Naive B cell (primary cell): ENCODE data around the gene CBFA2T2. TPM values are rescaled to one million over a fixed set of nuclear protein-coding genes. Genes with fewer than 3 reads are reported as not detected.
"Not testable (repeated sequence)": the region's sequence is repeated elsewhere in the genome, so short reads cannot be mapped to it uniquely, and the experiment has no call there.

ENCODE experiments used
- ATAC-seq, 2 donors: fragments of 150-1000 bp; cut with Tn5 transposase; 2 replicates each; pipeline ENCODE4 v1.10.0; 2021; ENCODE audit warnings: low read depth in 2 of 2, mild to moderate bottlenecking in 2 of 2, moderate library complexity in 2 of 2
- DNase-seq: peaks from one replicate; pipeline ENCODE4 v3.0.0; 2022
- H3K27ac Mint-ChIP-seq, 6 donors: one replicate each; pipeline ENCODE4 v1.8.0; 2020 to 2022; ENCODE audit warnings: mild to moderate bottlenecking in 6 of 6, mixed read lengths in 6 of 6, moderate library complexity in 5 of 6, inconsistent platforms in 2 of 6
- H3K27me3 Mint-ChIP-seq, 3 donors: one replicate each; pipeline ENCODE4 v1.8.0; 2021 to 2022; ENCODE audit warnings: mixed read lengths in 3 of 3, mild to moderate bottlenecking in 1 of 3
- H3K36me3 Mint-ChIP-seq, 2 donors: one replicate each; pipeline ENCODE4 v1.8.0; 2020 to 2022; ENCODE audit warnings: mixed read lengths in 2 of 2, inconsistent platforms in 1 of 2, mild to moderate bottlenecking in 1 of 2
- H3K4me1 Mint-ChIP-seq, 3 donors: one replicate each; pipeline ENCODE4 v1.8.0; 2020 to 2022; ENCODE audit warnings: mixed read lengths in 3 of 3, inconsistent platforms in 1 of 3, mild to moderate bottlenecking in 1 of 3, moderate library complexity in 1 of 3
- H3K4me3 Mint-ChIP-seq, 8 donors: one replicate each; pipeline ENCODE4 v1.8.0; 2020 to 2022; ENCODE audit warnings: mild to moderate bottlenecking in 8 of 8, mixed read lengths in 8 of 8, moderate library complexity in 8 of 8, inconsistent platforms in 2 of 8
- H3K9me3 Mint-ChIP-seq, 7 donors: one replicate each; pipeline ENCODE4 v1.8.0; 2020 to 2022; ENCODE audit warnings: mixed read lengths in 7 of 7, mild to moderate bottlenecking in 5 of 7, inconsistent platforms in 2 of 7, moderate library complexity in 1 of 7
- polyA plus RNA-seq, 6 donors: library from polyadenylated mRNA; unstranded; fragments of 300-500 nt; fragmentation: Illumina TruSeq; gene quantifications; one replicate each; pipeline ENCODE4 v1.2.3, GENCODE V29; 2021; ENCODE audit warnings: low read depth in 6 of 6

The CBFA2T2 gene
- polyA plus RNA-seq, 6 donors from 2014 or later, result 6.1 to 25.9 (median 15.4) TPM

DNA sequence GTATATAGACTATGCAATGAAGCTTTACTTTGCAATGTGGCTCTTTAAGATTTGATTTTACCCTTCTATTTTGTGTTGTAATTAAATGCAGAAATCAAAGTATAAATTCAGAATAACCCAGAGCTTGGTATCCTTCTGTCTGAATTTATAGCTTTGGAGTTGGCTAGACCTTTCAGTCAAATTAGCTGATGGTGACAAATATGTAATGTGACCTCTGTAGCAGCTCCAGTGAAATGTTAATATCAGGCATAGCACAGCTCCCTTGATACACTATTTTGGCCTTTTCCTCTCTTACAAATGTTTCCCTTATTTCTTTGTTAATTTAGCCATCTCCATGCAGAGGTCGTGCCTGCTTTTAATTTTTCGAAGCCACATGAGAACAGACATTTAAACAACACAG is 11.1 kb downstream of the CBFA2T2 start:
- Mint-ChIP-seq H3K4me1 (peaks cover 12 to 36% (median 36%) of the 10 kb centered on the region in 3 donors), H3K27me3 (no peaks in the 10 kb centered on the region), H3K36me3 (no peaks in the 10 kb centered on the region), H3K4me3 (no peak overlapping the region), H3K27ac (peak overlapping the region in 3 of 6 donors; percentile 38 to 75 (median 49)), H3K9me3 (no peaks in the 10 kb centered on the region)
- DNase-seq (no peak), ATAC-seq (no peak)

- Mint-ChIP-seq H3K27ac (no peak overlapping the region), H3K4me3 (no peak overlapping the region), H3K9me3 (peaks cover 0 to 4% (median 0%) of the 10 kb centered on the region in 7 donors), H3K27me3 (no peaks in the 10 kb centered on the region), H3K36me3 (peaks cover 6 to 8% of the 10 kb centered on the region in 2 donors), H3K4me1 (peaks cover 16 to 38% (median 38%) of the 10 kb centered on the region in 3 donors)
- DNase-seq (no peak), ATAC-seq (no peak)
Observed at GRCh38 chr20:33503564-33503963, 13.7 kb downstream of the CBFA2T2 start.

DNA sequence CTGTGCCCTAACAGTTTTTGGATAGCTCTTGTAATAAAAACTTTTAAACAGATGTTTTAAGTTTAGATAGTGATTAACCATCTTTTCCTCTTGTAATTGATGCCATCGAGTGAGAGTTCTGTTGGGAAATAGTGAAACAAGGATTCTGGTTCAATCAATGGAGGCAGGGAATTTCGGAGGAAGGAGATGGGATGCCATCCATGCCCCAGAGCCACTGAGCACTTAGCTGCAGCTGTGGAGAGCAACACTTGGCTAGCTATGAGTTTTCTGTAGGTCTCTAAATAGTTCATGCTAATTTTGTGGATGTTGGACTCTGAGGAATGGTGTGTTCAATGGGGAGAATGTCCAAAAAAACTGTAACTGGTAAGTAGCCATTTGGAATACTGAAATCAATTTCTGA is 16.7 kb downstream of the CBFA2T2 start:
- Mint-ChIP-seq H3K4me1 (peaks cover 15 to 32% (median 23%) of the 10 kb centered on the region in 3 donors), H3K27me3 (no peaks in the 10 kb centered on the region), H3K4me3 (no peak overlapping the region), H3K27ac (peak overlapping the region in 3 of 6 donors; percentile 22 to 46 (median 26)), H3K9me3 (peaks cover 0 to 4% (median 0%) of the 10 kb centered on the region in 7 donors), H3K36me3 (peaks cover 8 to 9% of the 10 kb centered on the region in 2 donors)
- DNase-seq, result no peak
- ATAC-seq, result no peak

DNA sequence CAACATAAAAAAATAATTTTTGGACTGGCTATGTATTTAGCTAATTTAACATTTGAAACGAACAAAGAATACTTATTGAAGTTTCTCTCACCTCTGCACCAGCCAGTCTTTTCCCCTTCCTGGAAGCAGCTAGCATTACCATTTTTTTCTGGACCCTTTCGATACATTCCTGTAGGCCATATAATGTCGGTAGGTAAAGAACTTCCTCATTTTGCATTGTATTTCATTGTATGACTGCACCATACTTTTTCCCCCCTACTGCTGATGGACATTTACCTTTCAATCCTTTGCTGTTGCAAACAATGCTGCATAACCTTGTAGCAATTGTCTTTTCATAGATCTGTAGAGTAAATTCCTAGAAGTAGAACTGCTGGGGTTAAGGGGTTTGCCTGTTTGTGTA is 17.6 kb downstream of the CBFA2T2 start:
- Mint-ChIP-seq H3K27me3 (no peaks in the 10 kb centered on the region), H3K9me3 (peaks cover 0 to 4% (median 0%) of the 10 kb centered on the region in 7 donors), H3K36me3 (peaks cover 8 to 9% of the 10 kb centered on the region in 2 donors), H3K4me3 (no peak overlapping the region), H3K4me1 (peaks cover 18 to 32% (median 28%) of the 10 kb centered on the region in 3 donors), H3K27ac (peak overlapping the region in 1 of 6 donors; percentile 46)
- DNase-seq, result no peak
- ATAC-seq, result no peak

GRCh38 chr20:33508015-33508414 is 18.1 kb downstream of the CBFA2T2 start:
- not testable (repeated sequence) for ATAC-seq, H3K36me3 Mint-ChIP-seq, H3K27ac Mint-ChIP-seq, H3K4me3 Mint-ChIP-seq, H3K9me3 Mint-ChIP-seq, DNase-seq, H3K27me3 Mint-ChIP-seq
- peaks cover 18 to 32% (median 29%) of the 10 kb centered on the region in 3 donors for H3K4me1 Mint-ChIP-seq

DNA sequence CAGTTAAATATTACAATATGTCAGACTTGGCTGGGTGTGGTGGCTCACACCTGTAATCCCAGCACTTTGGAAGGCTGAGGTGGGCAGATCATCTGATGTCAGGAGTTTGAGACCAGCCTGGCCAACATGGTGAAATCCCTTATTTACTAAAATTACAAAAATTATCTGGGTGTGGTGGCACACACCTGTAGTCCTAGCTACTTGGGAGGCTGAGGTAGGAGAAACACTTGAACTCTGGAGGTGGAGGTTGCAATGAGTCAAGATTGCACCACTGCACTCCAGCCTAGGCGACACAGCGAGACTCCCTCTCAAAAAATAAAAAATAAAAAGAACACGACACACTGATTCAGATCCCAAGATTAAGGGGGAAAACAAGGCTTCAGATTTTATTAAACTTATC is 19.2 kb downstream of the CBFA2T2 start:
- H3K27me3 Mint-ChIP-seq, H3K36me3 Mint-ChIP-seq, ATAC-seq, DNase-seq, H3K9me3 Mint-ChIP-seq, H3K27ac Mint-ChIP-seq, H3K4me3 Mint-ChIP-seq: not testable (repeated sequence)
- peaks cover 18 to 28% (median 21%) of the 10 kb centered on the region in 3 donors for H3K4me1 Mint-ChIP-seq

GRCh38 chr20:33511876-33512275 is 22.0 kb downstream of the CBFA2T2 start:
- H3K4me3 Mint-ChIP-seq, H3K27ac Mint-ChIP-seq: not testable (repeated sequence)

DNA sequence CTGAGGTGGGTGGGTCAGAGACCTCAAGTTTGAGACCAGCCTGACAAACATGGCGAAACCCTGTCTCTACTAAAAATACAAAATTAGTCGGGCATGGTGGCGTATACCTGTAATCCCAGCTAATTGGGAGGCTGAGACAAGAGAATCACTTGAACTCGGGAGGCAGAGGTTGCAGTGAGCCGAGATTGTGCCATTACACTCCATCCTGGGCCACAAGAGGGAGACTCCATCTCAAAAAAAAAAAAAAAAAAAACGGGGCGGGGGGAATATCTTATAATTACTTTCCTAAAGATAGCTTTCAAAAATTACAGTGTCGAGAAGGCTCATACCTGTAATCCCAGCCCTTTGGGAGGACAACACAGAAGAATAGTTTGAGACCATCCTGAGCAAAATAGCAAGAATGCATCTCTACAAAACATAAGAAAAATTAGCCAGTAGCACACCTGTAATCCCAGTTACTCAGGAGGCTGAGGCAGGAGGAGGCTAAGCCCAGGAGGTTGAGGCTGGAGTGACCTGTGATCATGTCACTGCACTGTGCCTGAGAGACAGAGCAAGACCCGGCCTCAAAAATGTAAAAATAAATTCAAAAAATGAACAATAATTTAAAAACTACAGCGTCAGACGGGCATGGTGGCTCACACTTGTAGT is 25.8 kb downstream of the CBFA2T2 start:
- Mint-ChIP-seq H3K36me3 (no peaks in the 10 kb centered on the region), H3K27me3 (no peaks in the 10 kb centered on the region), H3K27ac (peak overlapping the region in 1 of 6 donors; percentile 59), H3K4me1 (peaks cover 13 to 35% (median 22%) of the 10 kb centered on the region in 3 donors), H3K4me3 (no peak overlapping the region), H3K9me3 (no peaks in the 10 kb centered on the region)
- ATAC-seq (no peak), DNase-seq (no peak)

More at GRCh38 chr20:33511876-33512275, 22.0 kb downstream of the CBFA2T2 start:
- H3K4me1 Mint-ChIP-seq, result peaks cover 25 to 31% (median 27%) of the 10 kb centered on the region in 3 donors
- not testable (repeated sequence) for H3K36me3 Mint-ChIP-seq, H3K27me3 Mint-ChIP-seq, ATAC-seq, H3K9me3 Mint-ChIP-seq, DNase-seq

GRCh38 chr20:33516882-33517281 is 27.0 kb downstream of the CBFA2T2 start:
- H3K4me1 Mint-ChIP-seq, result peaks cover 23 to 43% (median 28%) of the 10 kb centered on the region in 3 donors
- H3K4me3 Mint-ChIP-seq, result no peak overlapping the region
- H3K27me3 Mint-ChIP-seq, result no peaks in the 10 kb centered on the region
- DNase-seq, result no peak
- peak overlapping the region in 1 of 6 donors; percentile 7 for H3K27ac Mint-ChIP-seq
- no peak for ATAC-seq
- H3K36me3 Mint-ChIP-seq, result no peaks in the 10 kb centered on the region
- H3K9me3 Mint-ChIP-seq, result no peaks in the 10 kb centered on the region

DNA sequence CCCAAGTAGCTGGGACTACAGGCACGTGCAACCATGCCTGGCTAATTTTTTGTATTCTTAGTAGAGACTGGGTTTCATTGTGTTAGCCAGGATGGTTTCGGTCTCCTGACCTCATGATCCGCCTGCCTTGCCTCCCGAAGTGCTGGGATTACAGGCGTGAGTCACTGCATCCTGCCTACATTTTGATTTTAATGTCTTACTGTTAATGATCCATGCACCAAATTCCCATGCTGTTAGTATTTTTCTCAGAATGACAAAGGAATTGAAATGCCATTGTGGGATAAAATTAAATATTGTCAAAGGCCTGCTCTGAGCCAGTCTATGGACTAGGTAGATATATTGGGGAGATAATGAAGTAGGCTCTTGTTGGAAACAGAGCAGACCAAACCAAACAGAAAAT is 28.2 kb downstream of the CBFA2T2 start:
- Mint-ChIP-seq H3K36me3 (no peaks in the 10 kb centered on the region), H3K9me3 (no peaks in the 10 kb centered on the region), H3K27me3 (no peaks in the 10 kb centered on the region), H3K4me3 (no peak overlapping the region), H3K27ac (no peak overlapping the region), H3K4me1 (peaks cover 22 to 38% (median 31%) of the 10 kb centered on the region in 3 donors)
- ATAC-seq (no peak), DNase-seq (no peak)

GRCh38 chr20:33521461-33521860 is 31.6 kb downstream of the CBFA2T2 start:
- no peak overlapping the region for H3K4me3 Mint-ChIP-seq
- H3K27me3 Mint-ChIP-seq, result no peaks in the 10 kb centered on the region
- H3K9me3 Mint-ChIP-seq, result no peaks in the 10 kb centered on the region
- peak overlapping the region in 3 of 6 donors; percentile 34 to 84 (median 74) for H3K27ac Mint-ChIP-seq
- peaks cover 18 to 31% (median 24%) of the 10 kb centered on the region in 3 donors for H3K4me1 Mint-ChIP-seq
- DNase-seq (no peak), ATAC-seq (no peak)
- no peaks in the 10 kb centered on the region for H3K36me3 Mint-ChIP-seq

DNA sequence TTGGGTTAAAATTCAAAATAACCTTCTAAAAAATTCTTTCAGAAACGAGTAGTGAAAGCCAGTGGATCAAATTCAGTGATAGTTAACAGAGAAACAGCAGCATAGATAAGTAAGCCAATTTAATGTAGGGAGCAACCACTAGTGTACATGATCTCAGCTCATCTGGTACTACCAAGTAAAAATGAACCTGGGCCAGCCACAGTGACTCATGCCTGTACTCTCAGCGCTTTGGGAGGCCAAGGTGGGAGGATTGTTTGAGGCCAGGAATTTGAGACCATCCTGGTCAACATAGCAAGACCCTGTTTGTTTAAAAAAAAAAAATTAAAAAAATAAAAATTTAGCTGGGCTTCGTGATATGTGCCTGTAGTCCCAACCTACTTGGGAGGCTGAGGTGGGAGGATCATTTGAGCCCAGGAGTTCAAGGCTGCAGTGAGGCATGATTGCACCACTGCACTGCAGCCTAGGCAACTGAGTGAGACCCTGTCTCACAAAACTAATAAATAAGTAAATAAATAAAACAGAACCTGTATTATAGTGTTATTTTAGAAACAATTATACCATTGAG is 32.4 kb downstream of the CBFA2T2 start:
- Mint-ChIP-seq H3K4me1 (peaks cover 14 to 25% (median 24%) of the 10 kb centered on the region in 3 donors), H3K27ac (peak overlapping the region in 2 of 6 donors; percentile 47 to 74), H3K36me3 (no peaks in the 10 kb centered on the region), H3K27me3 (no peaks in the 10 kb centered on the region), H3K9me3 (no peaks in the 10 kb centered on the region), H3K4me3 (no peak overlapping the region)
- no peak for ATAC-seq
- DNase-seq, result no peak

DNA sequence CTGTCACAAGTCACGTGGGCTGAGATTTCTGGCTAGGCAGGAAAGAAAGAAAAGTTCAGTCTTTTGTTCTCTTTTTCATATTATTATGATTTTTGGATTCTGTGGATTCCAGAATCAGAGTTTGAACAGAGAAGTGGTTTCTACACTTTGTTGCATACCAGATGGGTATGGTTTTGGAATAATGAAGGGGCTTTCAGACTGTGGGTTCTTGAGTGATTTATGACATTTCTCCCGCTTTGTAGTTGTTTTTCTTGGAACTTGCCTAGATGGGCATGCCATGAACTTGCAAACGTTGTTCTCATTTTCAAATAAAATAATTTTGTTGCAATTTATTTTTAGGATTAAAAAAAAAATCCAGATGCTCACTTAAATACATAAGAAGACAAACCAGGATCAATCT is 34.4 kb downstream of the CBFA2T2 start:
- no peaks in the 10 kb centered on the region for H3K9me3 Mint-ChIP-seq
- H3K36me3 Mint-ChIP-seq, result no peaks in the 10 kb centered on the region
- no peak for DNase-seq
- H3K4me1 Mint-ChIP-seq, result peaks cover 19 to 34% (median 20%) of the 10 kb centered on the region in 3 donors
- H3K27ac Mint-ChIP-seq, result no peak overlapping the region
- no peak for ATAC-seq
- H3K27me3 Mint-ChIP-seq, result no peaks in the 10 kb centered on the region
- no peak overlapping the region for H3K4me3 Mint-ChIP-seq

DNA sequence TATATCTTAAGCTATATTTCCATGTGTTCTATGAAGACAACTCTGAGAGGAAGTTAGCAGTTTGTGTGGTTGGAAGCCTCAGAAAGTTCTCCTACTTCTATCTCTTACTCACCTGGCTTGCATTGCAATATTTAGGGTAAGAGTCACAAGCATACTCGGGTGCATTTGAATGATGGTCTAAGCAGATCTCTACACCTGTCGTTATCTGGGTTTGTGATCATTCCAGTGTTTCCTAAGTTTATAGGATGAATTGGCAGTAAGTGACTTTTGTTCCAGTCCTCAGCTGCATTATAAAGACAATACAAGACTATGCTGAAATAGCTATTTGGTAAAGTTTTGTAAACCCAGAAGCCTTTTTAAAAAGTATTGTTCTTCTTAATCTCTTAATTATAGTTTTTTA is 36.9 kb downstream of the CBFA2T2 start:
- Mint-ChIP-seq H3K4me1 (peaks cover 11 to 25% (median 18%) of the 10 kb centered on the region in 3 donors), H3K4me3 (no peak overlapping the region), H3K27ac (no peak overlapping the region), H3K36me3 (no peaks in the 10 kb centered on the region), H3K27me3 (no peaks in the 10 kb centered on the region), H3K9me3 (no peaks in the 10 kb centered on the region)
- no peak for ATAC-seq
- no peak for DNase-seq
